Stimulated activated CD8-positive, alpha-beta memory T cell treated with anti-CD3 and anti-CD28 coated beads, Interleukin-4, amount 100 ng/mL, for 24 hours (primary cell): ENCODE data around the gene RTL3.
"Not testable (repeated sequence)": the region's sequence is repeated elsewhere in the genome, so short reads cannot be mapped to it uniquely, and the experiment has no call there.

Experiments
- DNase-seq: peaks from one replicate; pipeline ENCODE4 v3.0.0-alpha.2; 2020; ENCODE audit warnings: low read depth

Gene RTL3

GRCh38 chrX:78658845-78659744 lies at the start of gene RTL3:
Gene RTL3, minus strand, starts transcription at chrX:78659328. Its CDS starts 908 bp downstream, at chrX:78658420.
- no peak for DNase-seq

GRCh38 chrX:78708816-78709215 lies 49.7 kb upstream of the RTL3 start:
- DNase-seq, result no peak

GRCh38 chrX:78708262-78708661 lies 49.1 kb upstream of the RTL3 start:
- no peak for DNase-seq

GRCh38 chrX:78706071-78706470 lies 46.9 kb upstream of the RTL3 start:
- DNase-seq, result no peak

- DNase-seq, result no peak
Observed at GRCh38 chrX:78693536-78693935, 34.4 kb upstream of the RTL3 start.

GRCh38 chrX:78693012-78693411 lies 33.9 kb upstream of the RTL3 start:
- no peak for DNase-seq

GRCh38 chrX:78687586-78687985 lies 28.5 kb upstream of the RTL3 start:
- no peak for DNase-seq

- no peak for DNase-seq
Observed at GRCh38 chrX:78673246-78673645, 14.1 kb upstream of the RTL3 start.

- no peak for DNase-seq
Observed at GRCh38 chrX:78665342-78665741, 6.2 kb upstream of the RTL3 start.

GRCh38 chrX:78661836-78662235 lies 2.7 kb upstream of the RTL3 start:
- DNase-seq, result no peak

GRCh38 chrX:78659955-78660354 lies 827 bp upstream of the RTL3 start:
- DNase-seq, result no peak

- no peak for DNase-seq
Observed at GRCh38 chrX:78658414-78658813, 714 bp downstream of the RTL3 start.

- DNase-seq, result no peak
Observed at GRCh38 chrX:78655642-78656041, 3.5 kb downstream of the RTL3 start.

GRCh38 chrX:78653118-78653822 lies 5.9 kb downstream of the RTL3 start:
- DNase-seq, result no peak

- DNase-seq, result no peak
Observed at GRCh38 chrX:78650906-78651437, 8.2 kb downstream of the RTL3 start.

GRCh38 chrX:78643874-78644273 lies 15.3 kb downstream of the RTL3 start:
- no peak for DNase-seq

- no peak for DNase-seq
Observed at GRCh38 chrX:78643096-78643495, 16.0 kb downstream of the RTL3 start.

- DNase-seq, result not testable (repeated sequence)
Observed at GRCh38 chrX:78636096-78636495, 23.0 kb downstream of the RTL3 start.

- no peak for DNase-seq
Observed at GRCh38 chrX:78624962-78625909, 33.9 kb downstream of the RTL3 start.

GRCh38 chrX:78624426-78624825 lies 34.7 kb downstream of the RTL3 start:
- DNase-seq, result no peak

- no peak for DNase-seq
Observed at GRCh38 chrX:78622831-78623230, 36.3 kb downstream of the RTL3 start.

GRCh38 chrX:78619834-78620233 lies 39.3 kb downstream of the RTL3 start:
- DNase-seq, result no peak
